Measurements from ENCODE around the gene LPCAT1.
"Not testable (repeated sequence)": the region's sequence is repeated elsewhere in the genome, so short reads cannot be mapped to it uniquely, and the experiment has no call there.

LPCAT1 gene

DNA sequence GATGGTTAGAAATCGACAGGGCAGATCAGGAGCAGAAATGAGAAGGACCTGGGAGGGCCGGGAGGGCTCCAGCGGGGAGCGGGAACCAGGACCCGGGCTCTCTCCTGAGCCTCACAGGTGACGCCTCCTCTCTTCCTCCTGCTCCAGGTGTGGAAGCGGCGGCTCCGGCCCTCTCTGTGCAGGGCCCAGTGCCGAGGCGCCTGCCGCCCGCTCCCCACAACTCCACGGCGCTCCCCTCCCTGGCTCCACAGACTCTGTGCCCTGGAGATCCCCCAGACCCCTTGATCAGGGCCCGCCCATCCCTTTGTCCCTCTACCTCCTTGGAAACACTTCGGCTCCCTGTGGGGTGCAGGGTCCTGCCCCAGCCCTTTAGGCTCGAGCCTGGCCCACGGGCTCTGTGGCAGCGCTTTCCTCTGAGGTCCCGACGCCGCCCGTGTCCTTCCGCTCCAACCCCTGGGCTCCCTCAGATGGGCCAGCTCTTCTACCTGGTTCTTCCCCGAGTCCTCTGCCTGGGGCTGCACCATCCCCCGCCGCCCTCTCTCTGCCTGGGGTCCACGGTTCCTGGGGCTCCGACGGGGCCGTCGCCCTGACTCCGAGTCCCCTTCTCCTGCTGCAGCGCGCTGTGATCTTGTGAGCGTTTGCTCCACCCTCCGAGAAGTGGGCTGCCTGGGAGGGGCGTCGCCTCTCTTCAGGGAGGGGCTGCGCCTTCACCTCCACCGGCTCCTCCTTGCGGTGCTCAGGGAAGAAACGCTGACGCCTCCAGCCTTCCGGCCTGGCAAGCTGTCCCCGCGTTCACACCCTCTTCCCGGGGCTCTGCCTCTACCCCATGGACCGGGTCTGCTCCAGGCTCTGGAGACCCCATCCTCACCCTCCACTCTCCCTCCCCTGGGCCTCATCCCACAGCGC is 56.2 kb downstream of the LPCAT1 start:
- DNase-seq, result no peak
- no peaks in the 10 kb centered on the region for H3K27me3 Mint-ChIP-seq
- peaks cover 48% of the 10 kb centered on the region for H3K36me3 Mint-ChIP-seq
- no peak overlapping the region for H3K4me3 Mint-ChIP-seq
- H3K4me1 Mint-ChIP-seq, result no peaks in the 10 kb centered on the region
- peaks cover 16% of the 10 kb centered on the region for H3K9me3 Mint-ChIP-seq
- CTCF ChIA-PET, result interaction anchor here (1.0 kb wide), 1 partner anchor 299 kb away, joined by 3 read pairs; no protein-coding TSS in a partner anchor
- H3K27ac Mint-ChIP-seq, result no peak overlapping the region

DNA sequence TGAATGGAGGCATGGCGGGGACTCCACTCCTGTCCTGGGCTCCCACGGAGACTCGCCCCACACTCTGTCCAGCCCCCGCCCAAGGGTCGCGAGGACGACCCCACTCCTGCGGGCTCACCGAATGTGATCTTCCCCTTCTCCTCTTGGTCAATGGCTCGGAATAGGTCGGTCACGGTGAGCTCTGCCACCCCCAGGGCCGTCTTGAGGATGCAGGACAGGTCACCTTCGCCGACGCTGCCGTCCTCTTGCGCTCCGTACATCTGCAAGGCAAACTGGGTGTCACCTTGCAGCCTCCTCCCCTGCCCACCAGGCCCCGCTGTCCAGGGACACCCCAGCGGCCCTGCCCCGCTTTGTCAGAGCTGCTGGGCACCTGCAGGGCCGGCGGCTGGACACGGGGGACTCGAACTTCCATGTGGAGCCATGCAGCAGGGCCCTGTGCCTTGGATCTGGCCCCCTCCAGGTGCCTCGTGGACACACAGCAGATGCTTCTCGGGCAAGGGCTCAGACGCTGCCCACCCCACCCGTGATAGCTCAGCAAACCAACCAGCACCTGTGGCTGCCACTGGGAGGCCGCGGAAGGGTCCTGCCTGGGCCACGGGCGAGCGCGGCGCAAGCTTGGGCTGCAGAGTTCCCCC is 57.0 kb downstream of the LPCAT1 start:
- no peak for DNase-seq
- H3K27ac Mint-ChIP-seq, result no peak overlapping the region
- peaks cover 52% of the 10 kb centered on the region for H3K36me3 Mint-ChIP-seq
- H3K9me3 Mint-ChIP-seq, result peaks cover 16% of the 10 kb centered on the region
- CTCF ChIA-PET, result no interaction called here
- H3K27me3 Mint-ChIP-seq, result no peaks in the 10 kb centered on the region
- no peaks in the 10 kb centered on the region for H3K4me1 Mint-ChIP-seq
- H3K4me3 Mint-ChIP-seq, result no peak overlapping the region

DNA sequence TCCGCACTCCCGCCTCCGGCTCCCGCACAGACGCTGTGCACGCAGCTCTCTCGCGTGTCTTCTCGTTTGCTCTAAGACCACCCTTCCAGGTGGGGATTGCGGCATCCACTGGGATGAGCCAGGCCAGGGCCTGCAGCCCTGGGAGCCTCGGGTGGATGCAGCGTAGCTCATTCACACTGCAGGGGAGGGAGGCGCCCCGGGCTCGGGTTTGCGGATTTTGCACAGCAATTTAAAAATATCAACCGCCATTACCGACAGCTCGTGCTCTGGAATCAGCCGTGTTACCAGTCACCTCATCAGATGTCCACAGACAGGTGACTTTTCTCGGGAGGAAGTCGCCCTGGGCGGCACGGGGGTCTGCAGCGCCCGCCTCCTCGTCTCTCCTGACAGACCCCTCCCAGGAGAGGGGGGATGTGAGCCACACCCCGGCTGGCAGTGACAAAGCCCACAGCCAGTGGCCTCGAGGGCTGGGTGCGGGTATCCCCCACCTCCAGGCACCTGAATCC is 57.7 kb downstream of the LPCAT1 start:
- no peak overlapping the region for H3K27ac Mint-ChIP-seq
- H3K9me3 Mint-ChIP-seq, result peaks cover 16% of the 10 kb centered on the region
- H3K36me3 Mint-ChIP-seq, result peaks cover 53% of the 10 kb centered on the region
- no peaks in the 10 kb centered on the region for H3K4me1 Mint-ChIP-seq
- no peaks in the 10 kb centered on the region for H3K27me3 Mint-ChIP-seq
- H3K4me3 Mint-ChIP-seq, result no peak overlapping the region
- no peak for DNase-seq
- CTCF ChIA-PET, result no interaction called here

DNA sequence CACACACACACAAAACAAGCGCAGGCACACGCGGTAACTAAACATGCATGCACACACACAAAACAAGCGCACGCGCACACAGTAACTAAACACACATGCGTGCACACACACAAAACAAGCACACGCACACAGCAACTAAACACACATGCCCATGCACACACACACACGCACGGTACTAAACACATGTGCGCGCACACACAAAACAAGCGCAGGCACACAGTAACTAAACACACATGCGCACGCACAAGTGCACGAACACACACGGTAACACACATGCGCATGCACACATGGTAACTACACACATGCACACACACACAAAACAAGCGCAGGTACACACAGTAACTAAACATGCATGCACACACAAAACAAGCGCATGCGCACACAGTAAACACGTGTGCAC is 58.6 kb downstream of the LPCAT1 start:
- Mint-ChIP-seq H3K4me1 (no peaks in the 10 kb centered on the region), H3K27me3 (no peaks in the 10 kb centered on the region), H3K27ac (no peak overlapping the region), H3K36me3 (peaks cover 60% of the 10 kb centered on the region), H3K9me3 (peaks cover 16% of the 10 kb centered on the region), H3K4me3 (no peak overlapping the region)
- CTCF ChIA-PET, result no interaction called here
- DNase-seq, result no peak

DNA sequence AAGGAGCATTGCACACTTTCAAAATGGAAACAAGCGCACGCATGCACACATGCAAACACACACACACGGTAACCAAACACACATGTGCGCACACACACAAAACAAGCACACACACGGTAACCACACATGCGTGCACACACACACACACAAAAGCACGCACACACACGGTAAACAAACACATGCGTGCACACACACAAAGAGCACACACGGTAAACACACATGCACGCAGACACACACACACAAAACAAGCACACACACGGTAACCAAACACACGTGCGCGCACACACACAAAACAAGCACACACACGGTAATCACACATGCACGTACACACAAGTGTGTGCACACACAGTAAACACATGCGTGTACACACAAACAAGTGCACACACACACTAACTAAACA is 59.2 kb downstream of the LPCAT1 start:
- no peaks in the 10 kb centered on the region for H3K27me3 Mint-ChIP-seq
- H3K4me1 Mint-ChIP-seq, result no peaks in the 10 kb centered on the region
- no peak overlapping the region for H3K27ac Mint-ChIP-seq
- H3K4me3 Mint-ChIP-seq, result no peak overlapping the region
- DNase-seq, result no peak
- H3K9me3 Mint-ChIP-seq, result peaks cover 16% of the 10 kb centered on the region
- peaks cover 64% of the 10 kb centered on the region for H3K36me3 Mint-ChIP-seq
- CTCF ChIA-PET, result no interaction called here

DNA sequence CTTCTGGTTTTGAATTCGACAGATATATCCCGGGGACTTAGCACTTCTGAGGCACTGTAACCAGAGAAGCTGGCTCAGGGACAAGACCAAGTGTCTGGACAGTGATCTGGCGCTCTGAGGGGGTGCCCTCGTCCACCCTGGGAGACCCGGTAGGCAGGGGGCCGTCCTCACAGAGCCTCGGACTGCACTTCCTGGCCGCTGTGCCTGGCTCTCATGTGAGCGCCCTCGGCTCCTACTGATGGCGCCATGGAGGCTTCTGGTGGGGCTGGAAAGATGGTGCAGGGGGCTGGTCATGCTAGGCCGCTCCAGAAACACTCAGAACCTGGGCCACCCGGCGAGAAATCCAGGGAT is 59.7 kb downstream of the LPCAT1 start:
- no peaks in the 10 kb centered on the region for H3K4me1 Mint-ChIP-seq
- CTCF ChIA-PET, result no interaction called here
- peaks cover 64% of the 10 kb centered on the region for H3K36me3 Mint-ChIP-seq
- no peak overlapping the region for H3K27ac Mint-ChIP-seq
- H3K4me3 Mint-ChIP-seq, result no peak overlapping the region
- peaks cover 16% of the 10 kb centered on the region for H3K9me3 Mint-ChIP-seq
- no peak for DNase-seq
- no peaks in the 10 kb centered on the region for H3K27me3 Mint-ChIP-seq

DNA sequence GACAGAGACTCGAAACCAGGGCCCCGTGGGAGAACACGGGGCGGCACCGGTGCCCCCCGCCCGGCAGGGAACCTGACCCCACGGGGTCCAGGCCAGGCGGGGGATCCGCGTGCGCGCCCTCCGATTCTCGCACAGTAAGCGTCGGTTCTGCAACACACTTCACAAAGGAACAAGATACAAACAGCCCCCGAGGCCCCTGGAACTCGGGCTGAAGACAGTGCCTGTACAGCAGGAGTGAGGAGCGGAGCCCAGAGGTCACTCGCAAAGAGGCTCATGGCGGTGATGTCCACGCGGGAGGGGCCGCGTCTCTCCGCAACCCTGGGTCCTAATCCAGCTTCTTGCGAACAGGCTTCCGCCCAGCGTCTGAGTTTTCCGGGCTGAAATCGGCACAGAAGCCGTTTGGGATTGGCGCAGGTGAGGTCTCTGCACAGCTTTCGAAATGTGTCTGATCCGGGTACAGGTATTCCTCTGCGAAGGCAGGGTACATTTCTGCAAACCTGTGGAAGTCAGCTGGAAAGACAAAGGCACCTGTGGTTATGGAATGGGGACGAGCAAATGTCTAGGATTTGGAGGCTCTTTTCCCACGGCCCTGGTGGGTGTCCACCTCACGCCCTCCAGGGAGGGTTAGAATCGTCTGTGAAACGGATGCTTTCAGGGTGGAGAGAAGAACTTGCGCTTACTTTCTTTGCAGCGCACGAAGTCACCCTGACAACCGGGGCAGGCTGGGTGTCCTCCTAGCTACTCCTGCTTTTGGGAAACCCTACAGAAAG is 60.2 kb downstream of the LPCAT1 start:
- Mint-ChIP-seq H3K27me3 (no peaks in the 10 kb centered on the region), H3K4me1 (no peaks in the 10 kb centered on the region), H3K36me3 (peaks cover 63% of the 10 kb centered on the region), H3K27ac (no peak overlapping the region), H3K4me3 (no peak overlapping the region), H3K9me3 (peaks cover 18% of the 10 kb centered on the region)
- CTCF ChIA-PET, result no interaction called here
- no peak for DNase-seq

DNA sequence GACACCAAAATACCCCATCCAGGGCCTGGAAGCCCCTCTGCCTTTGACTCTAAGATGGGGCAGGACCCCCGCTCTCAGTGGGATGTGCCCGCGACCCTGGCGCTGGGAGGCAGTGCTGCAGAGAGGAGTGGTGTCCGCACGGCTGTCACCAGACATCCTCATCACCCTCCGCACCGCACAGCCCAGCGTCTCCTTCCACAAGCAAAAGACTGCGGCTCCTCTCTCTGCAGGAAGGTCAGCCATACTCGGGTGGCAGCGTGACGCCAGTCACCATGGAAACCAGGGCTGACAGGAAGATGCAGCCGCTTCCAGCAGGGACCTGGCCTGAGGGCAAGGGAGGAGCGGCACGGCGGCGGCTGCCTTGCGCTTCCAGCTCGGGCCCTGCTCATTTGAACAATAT is 61.4 kb downstream of the LPCAT1 start:
- no peak overlapping the region for H3K27ac Mint-ChIP-seq
- DNase-seq, result no peak
- H3K4me1 Mint-ChIP-seq, result no peaks in the 10 kb centered on the region
- peaks cover 61% of the 10 kb centered on the region for H3K36me3 Mint-ChIP-seq
- peaks cover 26% of the 10 kb centered on the region for H3K9me3 Mint-ChIP-seq
- H3K27me3 Mint-ChIP-seq, result no peaks in the 10 kb centered on the region
- no peak overlapping the region for H3K4me3 Mint-ChIP-seq
- CTCF ChIA-PET, result no interaction called here

DNA sequence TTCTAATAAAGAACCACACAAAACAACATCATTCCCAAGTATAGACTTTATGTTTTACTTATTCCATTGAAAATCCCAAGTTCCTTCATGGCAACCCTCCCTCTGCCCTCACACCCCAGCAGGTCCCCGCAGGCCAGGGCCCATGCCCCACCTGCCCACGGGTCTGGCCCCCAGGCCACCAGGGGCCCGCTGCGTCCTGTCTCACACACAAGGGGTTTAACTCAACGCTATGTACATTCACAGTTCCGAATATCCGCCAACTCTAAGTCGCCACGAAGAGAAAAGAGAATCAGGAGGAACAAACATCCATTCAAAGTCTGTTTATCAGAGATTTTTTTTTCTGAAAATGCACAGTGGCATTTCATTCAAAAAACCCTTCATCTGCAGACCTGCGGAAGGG is 62.4 kb downstream of the LPCAT1 start:
- DNase-seq, result no peak
- Mint-ChIP-seq H3K36me3 (peaks cover 58% of the 10 kb centered on the region), H3K9me3 (peaks cover 35% of the 10 kb centered on the region), H3K4me1 (no peaks in the 10 kb centered on the region), H3K27me3 (no peaks in the 10 kb centered on the region), H3K27ac (no peak overlapping the region), H3K4me3 (no peak overlapping the region)
- CTCF ChIA-PET, result no interaction called here

DNA sequence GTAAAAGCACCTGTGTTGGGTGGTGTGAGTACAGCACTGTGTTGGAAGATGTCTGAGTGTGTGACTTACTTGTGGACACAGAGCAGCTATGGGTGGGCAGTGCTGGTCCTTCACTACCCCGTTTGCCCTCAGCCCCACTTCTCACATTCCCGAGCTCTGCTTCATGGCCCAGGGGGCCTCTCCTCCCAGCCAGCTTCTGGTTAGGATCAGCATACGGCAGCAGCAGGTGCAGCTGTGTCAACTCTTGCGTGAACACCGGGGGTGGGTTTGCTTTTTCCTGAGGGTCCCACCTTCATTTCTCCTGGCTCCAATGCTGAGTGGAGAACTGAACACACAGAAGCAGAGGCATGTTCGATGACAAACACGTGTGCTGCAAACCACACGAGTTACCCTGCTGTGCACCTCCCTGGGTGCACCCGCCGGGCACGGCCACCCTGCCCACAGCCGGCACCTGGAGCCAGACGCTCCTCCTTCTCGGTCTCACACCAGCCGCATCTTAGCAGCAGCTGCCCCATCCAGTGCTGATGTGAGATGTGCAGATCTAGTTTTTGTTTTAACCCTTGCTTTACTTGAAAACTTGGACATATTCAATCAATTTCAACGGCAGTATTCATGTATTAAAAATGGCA is 63.6 kb downstream of the LPCAT1 start:
- CTCF ChIA-PET, result no interaction called here
- Mint-ChIP-seq H3K36me3 (peaks cover 46% of the 10 kb centered on the region), H3K9me3 (peaks cover 34% of the 10 kb centered on the region), H3K27ac (no peak overlapping the region), H3K27me3 (no peaks in the 10 kb centered on the region), H3K4me3 (no peak overlapping the region), H3K4me1 (no peaks in the 10 kb centered on the region)
- no peak for DNase-seq

DNA sequence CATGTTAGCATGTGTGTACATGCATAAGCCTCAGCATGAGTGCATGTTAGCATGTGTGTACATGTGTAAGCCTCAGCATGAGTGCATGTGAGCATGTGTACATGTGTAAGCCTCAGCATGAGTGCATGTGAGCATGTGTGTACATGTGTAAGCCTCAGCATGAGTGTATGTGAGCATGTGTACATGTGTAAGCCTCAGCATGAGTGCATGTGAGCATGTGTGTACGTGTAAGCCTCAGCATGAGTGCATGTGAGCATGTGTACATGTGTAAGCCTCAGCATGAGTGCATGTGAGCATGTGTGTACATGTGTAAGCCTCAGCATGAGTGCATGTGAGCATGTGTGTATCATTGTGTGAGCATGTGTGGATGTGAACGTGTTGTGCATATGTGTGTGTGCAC is 64.3 kb downstream of the LPCAT1 start:
- Mint-ChIP-seq H3K36me3 (peaks cover 39% of the 10 kb centered on the region), H3K9me3 (peaks cover 29% of the 10 kb centered on the region)
- H3K27me3 Mint-ChIP-seq, H3K4me1 Mint-ChIP-seq, H3K27ac Mint-ChIP-seq, DNase-seq, CTCF ChIA-PET, H3K4me3 Mint-ChIP-seq: not testable (repeated sequence)

DNA sequence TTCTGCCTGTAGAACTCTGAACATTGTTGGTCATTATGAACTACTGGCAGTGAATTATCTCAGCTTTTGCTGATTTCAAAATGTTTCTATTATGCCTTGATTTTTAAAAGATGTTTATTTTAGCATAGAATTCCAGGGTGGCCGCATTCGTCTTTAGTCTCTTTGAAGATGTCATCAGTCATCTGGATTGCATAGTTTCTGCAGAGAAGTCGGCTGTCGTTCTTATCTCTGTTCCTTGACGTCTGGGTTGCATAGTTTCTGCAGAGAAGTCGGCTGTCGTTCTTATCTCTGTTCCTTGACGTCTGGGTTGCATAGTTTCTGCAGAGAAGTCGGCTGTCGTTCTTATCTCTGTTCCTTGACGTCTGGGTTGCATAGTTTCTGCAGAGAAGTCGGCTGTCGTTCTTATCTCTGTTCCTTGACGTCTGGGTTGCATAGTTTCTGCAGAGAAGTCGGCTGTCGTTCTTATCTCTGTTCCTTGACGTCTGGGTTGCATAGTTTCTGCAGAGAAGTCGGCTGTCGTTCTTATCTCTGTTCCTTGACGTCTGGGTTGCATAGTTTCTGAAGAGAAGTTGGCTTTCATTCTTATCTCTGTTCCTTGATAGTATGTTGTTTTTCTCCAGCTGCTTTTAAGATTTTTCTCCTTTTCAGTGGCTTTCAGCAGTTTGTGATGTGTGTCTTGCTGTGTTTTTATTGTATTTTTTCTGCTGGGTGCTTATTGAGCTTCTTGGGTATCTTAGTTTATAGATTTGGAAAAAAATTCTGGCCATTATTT is 67.5 kb downstream of the LPCAT1 start:
- DNase-seq, H3K4me1 Mint-ChIP-seq, H3K4me3 Mint-ChIP-seq, H3K27me3 Mint-ChIP-seq, CTCF ChIA-PET, H3K27ac Mint-ChIP-seq: not testable (repeated sequence)
- Mint-ChIP-seq H3K36me3 (peaks cover 16% of the 10 kb centered on the region), H3K9me3 (peaks cover 37% of the 10 kb centered on the region)

DNA sequence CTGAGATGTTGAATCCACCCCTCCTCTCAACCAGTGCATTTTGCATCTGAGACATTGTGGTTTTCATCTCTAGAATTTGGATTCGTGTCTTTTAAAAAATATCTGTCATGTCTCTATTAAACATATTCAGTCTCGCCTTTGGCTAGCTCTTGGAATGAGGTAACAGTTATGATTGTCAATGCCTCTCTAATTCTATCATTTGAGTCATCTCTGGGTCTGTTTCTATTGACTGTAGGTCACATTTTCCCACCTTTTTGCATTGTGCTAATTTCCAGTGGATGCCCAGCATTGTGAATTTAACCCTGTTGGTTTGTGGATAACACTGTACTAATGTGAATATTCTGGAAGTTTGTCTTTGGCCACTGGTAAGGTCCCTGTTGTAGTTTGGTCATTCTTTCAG is 70.1 kb downstream of the LPCAT1 start:
- Mint-ChIP-seq H3K9me3 (peaks cover 36% of the 10 kb centered on the region), H3K4me3 (no peak overlapping the region), H3K4me1 (no peaks in the 10 kb centered on the region), H3K27me3 (peaks cover 24% of the 10 kb centered on the region), H3K27ac (no peak overlapping the region), H3K36me3 (peaks cover 4% of the 10 kb centered on the region)
- CTCF ChIA-PET, result no interaction called here
- no peak for DNase-seq
